DOHH2 (cell line): ENCODE data around the gene SENP2.

Experiments used
- EZH2phosphoT487 ChIP-seq: fragments of 200-600 bp; sonication (generic); IDR thresholded peaks from 2 replicates; pipeline ENCODE4 v1.6.1; 2017; ENCODE audit warnings: borderline replicate concordance, mild to moderate bottlenecking, antibody characterized with exemption, low read length, moderate library complexity, mixed read lengths
- TF ChIP-seq, protein P1 (sequence below): fragments of 200-600 bp; sonication (generic); IDR thresholded peaks from one replicate; pipeline ENCODE4 v1.5.1; 2014; ENCODE audit warnings: antibody characterized with exemption, mild to moderate bottlenecking, low read depth, low read length; ENCODE audit not compliant: poor library complexity, severe bottlenecking

DNA sequence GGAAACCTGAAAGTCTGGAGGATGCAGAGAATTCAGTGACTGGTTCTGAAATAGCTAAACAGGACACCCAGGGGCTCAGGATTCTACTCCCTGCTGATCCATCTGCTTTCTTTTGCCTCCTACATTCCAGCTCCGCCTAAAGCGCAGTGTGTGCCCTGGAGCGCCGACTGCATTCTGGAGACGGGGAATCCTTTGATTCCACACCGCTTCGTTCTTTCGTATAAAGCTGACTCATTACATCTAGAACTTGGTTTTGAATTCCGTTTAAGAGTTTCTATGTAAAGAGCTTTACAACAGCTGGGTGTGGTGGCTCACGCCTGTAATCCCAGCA, 61.8 kb downstream of the SENP2 start:
- TF ChIP-seq, protein P1, sequence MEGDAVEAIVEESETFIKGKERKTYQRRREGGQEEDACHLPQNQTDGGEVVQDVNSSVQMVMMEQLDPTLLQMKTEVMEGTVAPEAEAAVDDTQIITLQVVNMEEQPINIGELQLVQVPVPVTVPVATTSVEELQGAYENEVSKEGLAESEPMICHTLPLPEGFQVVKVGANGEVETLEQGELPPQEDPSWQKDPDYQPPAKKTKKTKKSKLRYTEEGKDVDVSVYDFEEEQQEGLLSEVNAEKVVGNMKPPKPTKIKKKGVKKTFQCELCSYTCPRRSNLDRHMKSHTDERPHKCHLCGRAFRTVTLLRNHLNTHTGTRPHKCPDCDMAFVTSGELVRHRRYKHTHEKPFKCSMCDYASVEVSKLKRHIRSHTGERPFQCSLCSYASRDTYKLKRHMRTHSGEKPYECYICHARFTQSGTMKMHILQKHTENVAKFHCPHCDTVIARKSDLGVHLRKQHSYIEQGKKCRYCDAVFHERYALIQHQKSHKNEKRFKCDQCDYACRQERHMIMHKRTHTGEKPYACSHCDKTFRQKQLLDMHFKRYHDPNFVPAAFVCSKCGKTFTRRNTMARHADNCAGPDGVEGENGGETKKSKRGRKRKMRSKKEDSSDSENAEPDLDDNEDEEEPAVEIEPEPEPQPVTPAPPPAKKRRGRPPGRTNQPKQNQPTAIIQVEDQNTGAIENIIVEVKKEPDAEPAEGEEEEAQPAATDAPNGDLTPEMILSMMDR, result no peak
- TF ChIP-seq EZH2phosphoT487, result no peak
